BE2C (cell line): ENCODE data around the gene TOM1.

Experiments
- DNase-seq: peaks from one replicate; pipeline ENCODE4 v3.0.0-alpha.2; 2020
- H3K27me3 ChIP-seq: fragments of 250-450 bp; sonication (Bioruptor Pico); 2 replicates; pipeline ENCODE4 v1.5.1; 2020; ENCODE audit warnings: mild to moderate bottlenecking
- H3K36me3 ChIP-seq: fragments of 250-450 bp; sonication (Bioruptor Pico); 2 replicates; pipeline ENCODE4 v1.5.1; 2020; ENCODE audit warnings: mild to moderate bottlenecking
- H3K4me1 ChIP-seq: fragments of 250-450 bp; sonication (Bioruptor Pico); 2 replicates; pipeline ENCODE4 v1.5.1; 2020
- H3K4me3 ChIP-seq: 2 replicates; pipeline ENCODE4 v1.5.1; 2011; ENCODE audit warnings: low read depth, low read length
- H3K9me3 ChIP-seq: fragments of 250-450 bp; sonication (Bioruptor Pico); 2 replicates; pipeline ENCODE4 v1.5.1; 2020
- TF ChIP-seq, protein P1 (sequence below): IDR thresholded peaks from 2 replicates; pipeline ENCODE4 v1.5.1; 2012; ENCODE audit warnings: mild to moderate bottlenecking, low read depth, low read length

The TOM1 gene

DNA sequence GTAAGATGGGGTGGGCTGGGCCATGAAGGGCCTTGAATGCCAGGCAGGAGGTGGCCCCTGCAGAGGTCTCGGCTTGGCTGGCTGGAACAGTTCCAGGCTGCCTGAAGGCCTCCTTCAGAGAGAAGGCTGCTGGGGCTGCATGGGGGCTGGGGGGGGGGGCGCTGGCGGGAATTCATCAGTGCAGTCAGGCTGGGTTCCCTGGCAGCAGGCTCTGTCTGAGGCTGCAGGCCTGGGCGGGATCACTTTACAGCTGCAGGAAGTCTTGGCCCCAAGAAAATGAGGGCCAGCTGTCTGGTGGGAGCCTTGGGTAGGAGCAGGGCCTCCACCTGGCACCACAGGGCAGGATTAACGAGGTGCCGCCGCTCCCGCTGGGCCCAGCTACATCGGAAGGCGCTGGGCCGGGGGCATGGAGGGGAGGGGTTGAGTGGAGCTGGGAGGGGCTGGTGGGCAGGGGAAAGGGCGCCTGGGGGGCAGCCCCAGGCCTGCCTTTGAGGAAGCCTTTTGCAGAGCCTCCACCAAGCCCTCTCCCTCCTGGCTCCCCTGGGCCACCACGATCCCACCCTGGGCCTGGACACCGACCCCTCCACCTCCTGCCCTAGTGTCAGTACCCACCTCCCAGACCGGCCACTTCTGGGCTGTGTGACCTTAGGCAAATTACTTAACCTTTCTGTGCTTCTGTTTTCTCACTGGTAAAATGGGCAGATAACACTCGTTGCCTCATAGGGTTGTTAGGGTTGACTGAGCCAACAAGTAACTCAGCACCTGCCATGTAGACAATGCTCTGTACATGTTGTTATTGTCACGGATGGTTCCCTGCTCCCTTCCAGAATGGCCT, 50.2 kb downstream of the TOM1 start:
- Histone ChIP-seq H3K4me3 (no peak overlapping the region; the same call in 1 of the 2 replicates), H3K36me3 (no peaks in the 10 kb centered on the region), H3K27me3 (no peaks in the 10 kb centered on the region), H3K4me1 (peaks cover 17% of the 10 kb centered on the region), H3K9me3 (no peaks in the 10 kb centered on the region)
- peak; percentile 65 for DNase-seq
- TF ChIP-seq, protein P1, sequence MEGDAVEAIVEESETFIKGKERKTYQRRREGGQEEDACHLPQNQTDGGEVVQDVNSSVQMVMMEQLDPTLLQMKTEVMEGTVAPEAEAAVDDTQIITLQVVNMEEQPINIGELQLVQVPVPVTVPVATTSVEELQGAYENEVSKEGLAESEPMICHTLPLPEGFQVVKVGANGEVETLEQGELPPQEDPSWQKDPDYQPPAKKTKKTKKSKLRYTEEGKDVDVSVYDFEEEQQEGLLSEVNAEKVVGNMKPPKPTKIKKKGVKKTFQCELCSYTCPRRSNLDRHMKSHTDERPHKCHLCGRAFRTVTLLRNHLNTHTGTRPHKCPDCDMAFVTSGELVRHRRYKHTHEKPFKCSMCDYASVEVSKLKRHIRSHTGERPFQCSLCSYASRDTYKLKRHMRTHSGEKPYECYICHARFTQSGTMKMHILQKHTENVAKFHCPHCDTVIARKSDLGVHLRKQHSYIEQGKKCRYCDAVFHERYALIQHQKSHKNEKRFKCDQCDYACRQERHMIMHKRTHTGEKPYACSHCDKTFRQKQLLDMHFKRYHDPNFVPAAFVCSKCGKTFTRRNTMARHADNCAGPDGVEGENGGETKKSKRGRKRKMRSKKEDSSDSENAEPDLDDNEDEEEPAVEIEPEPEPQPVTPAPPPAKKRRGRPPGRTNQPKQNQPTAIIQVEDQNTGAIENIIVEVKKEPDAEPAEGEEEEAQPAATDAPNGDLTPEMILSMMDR = no peak

DNA sequence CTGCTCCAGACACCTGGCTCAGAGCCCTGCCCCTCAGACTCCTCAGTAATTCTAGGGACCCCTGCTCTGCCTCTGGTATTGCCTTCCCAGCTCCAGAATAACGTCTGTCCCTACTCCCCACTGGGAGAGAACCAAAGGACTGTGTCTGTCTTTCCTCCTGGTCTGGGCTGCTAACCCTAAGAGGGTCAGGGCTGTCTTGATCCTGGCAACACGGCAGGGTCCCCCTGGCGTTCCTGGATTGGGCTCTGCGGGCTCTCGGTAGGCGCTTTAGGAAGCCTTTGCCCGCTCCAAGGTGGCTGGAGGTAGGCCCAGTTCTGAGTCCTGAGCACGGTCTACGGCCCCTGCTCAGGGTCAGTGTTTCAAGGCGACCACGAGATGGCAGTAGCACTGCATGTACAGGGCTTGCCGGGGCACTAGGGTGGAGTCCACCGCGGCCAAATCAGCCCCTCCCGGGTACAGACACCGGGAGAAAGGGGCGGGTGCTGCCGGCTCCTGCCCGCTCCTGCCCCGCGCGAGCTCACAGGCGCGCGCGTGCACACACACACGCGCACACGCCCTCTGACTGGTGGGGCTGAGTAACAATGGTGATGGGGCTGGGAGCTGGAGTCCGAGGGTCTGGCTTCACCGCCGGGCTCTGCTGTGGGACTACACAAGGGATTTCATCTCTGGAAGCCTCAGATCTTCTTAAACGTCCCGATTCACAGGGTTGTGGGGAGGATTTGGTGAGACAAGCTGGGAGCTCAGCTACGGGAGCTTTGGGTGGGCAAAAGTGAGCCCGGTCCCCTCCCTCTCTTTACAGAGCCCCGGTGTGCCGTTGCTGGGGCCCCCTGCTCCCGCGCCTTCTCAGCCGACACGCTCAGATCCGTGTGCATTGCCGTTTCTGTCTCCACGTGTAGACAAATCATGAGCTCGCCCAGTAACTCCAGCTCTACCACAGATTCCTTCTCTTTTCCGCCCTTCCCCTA, 51.1 kb downstream of the TOM1 start:
- peak; percentile 95 for DNase-seq
- TF ChIP-seq, protein P1 = peak; percentile 51
- no peaks in the 10 kb centered on the region for H3K36me3 ChIP-seq
- no peaks in the 10 kb centered on the region for H3K27me3 ChIP-seq
- peaks cover 17% of the 10 kb centered on the region for H3K4me1 ChIP-seq
- no peaks in the 10 kb centered on the region for H3K9me3 ChIP-seq
- H3K4me3 ChIP-seq = peak overlapping the region; percentile 76

DNA sequence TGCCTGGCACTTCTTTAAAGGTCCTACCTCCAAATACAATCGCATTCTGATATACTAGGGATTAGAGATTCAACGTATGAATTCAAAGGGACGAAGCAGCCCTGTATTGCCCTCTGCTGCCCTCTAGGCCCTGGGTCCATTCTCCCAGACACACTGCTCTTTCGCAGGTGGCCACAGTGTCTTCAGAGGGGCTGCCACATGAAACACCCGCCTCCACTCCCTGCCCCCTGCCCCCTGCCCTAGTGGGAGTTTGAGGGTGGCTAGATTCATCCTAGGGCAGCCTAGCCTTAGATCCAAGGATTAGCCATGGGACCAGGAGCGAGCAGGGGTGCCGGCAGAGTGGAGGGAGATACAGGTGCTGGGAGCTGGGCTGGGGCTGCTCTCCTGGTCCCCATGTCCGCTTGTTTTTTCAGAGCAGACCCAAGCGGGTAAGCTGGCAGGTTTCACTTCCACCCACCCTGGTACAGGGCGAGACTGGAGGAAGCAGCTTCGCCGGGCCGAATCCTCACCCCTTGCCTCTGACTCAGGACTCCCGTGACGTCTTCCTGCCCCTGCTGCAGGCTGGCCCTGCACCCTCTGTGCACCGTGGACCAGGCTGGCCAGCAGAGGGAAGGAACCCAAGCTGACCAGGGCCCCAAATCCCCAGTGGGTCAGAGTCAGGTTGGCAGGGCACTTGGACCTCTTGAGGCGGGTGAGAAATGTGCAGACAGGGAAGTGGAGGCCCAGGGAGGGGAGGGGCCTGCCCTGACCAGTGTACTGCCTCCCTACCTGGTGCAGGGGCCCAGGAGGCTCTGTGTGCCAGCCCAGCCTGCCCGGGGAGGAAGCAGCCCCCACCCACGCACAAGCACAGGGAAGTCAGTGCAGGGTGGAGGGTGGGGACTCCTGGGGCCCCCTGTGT, 52.8 kb downstream of the TOM1 start:
- peaks cover 17% of the 10 kb centered on the region for H3K4me1 ChIP-seq
- TF ChIP-seq, protein P1 = peak; percentile 53
- H3K9me3 ChIP-seq = no peaks in the 10 kb centered on the region
- H3K4me3 ChIP-seq = no peak overlapping the region
- no peak for DNase-seq
- H3K27me3 ChIP-seq = no peaks in the 10 kb centered on the region
- no peaks in the 10 kb centered on the region for H3K36me3 ChIP-seq

DNA sequence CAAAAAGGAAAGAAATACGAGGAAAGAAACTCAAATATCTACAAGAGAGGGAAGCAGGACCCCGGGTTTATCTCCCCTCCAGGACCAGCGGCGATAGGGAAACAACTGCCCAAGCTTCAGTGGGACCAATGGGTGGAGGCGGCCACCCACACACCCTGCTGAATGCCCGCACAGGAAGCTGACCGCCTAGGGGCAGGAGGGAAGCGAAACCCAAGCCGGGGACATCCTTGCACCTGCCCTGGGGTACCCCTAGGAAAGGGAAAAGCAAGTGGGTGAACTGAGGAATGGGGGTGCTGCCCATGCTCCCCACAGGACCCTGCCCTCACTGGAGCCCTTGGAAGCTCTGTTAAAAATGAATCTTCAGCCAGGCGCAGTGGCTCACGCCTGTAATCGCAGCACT, 53.6 kb downstream of the TOM1 start:
- DNase-seq = no peak
- Histone ChIP-seq H3K9me3 (no peaks in the 10 kb centered on the region), H3K27me3 (no peaks in the 10 kb centered on the region), H3K4me1 (peaks cover 17% of the 10 kb centered on the region), H3K4me3 (no peak overlapping the region), H3K36me3 (no peaks in the 10 kb centered on the region)
- TF ChIP-seq, protein P1 = no peak

DNA sequence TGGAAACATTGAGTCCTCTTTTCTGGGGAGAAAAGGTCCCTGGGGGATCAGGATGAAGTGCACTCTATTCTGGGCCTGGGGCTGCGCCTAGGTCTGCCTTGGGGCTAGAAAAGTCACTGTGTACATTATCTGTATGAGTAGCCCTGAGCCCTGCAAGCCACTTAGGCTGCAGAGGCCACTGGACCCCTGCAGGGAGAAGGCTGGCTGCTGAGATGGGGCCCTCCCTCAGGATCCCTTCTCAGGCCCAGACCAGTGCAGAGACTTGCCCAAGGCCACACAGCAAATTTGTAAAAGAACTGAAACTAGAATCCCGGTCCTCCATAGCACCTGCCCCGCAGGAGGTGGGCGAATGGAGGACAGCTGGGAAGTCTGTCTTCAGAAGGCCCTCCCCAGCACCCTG, 54.4 kb downstream of the TOM1 start:
- DNase-seq = no peak
- no peak overlapping the region for H3K4me3 ChIP-seq
- TF ChIP-seq, protein P1 = no peak
- peaks cover 17% of the 10 kb centered on the region for H3K4me1 ChIP-seq
- no peaks in the 10 kb centered on the region for H3K36me3 ChIP-seq
- no peaks in the 10 kb centered on the region for H3K9me3 ChIP-seq
- no peaks in the 10 kb centered on the region for H3K27me3 ChIP-seq
